Activated CD8-positive, alpha-beta memory T cell treated with anti-CD3 and anti-CD28 coated beads, Interleukin-2, amount 10 ng/mL, durations not matched to agents 7 days and 5 days (primary cell): ENCODE results near the gene TGIF2. TPM values are rescaled to one million over a fixed set of nuclear protein-coding genes. Genes with fewer than 3 reads are reported as not detected.
A peak's percentile ranks its signal among the peaks of the same experiment; 100 is the strongest.

Experiments used
- ATAC-seq: fragments of 150-1000 bp; cut with Tn5 transposase; one replicate; pipeline ENCODE4 v1.10.0; 2021; ENCODE audit warnings: moderate library complexity
- CTCF ChIA-PET: fragments of 350-600 bp; sonication (Branson Sonifier 250); formaldehyde crosslinking; loops from one replicate; lab custom pipeline; 2021; ENCODE audit warnings: antibody characterized with exemption; lab: Charles Lee
- DNase-seq: peaks from one replicate; pipeline ENCODE4 v3.0.0-alpha.2; 2020
- H3K27ac Mint-ChIP-seq: one replicate; pipeline ENCODE4 v1.8.0; 2021; ENCODE audit warnings: mild to moderate bottlenecking, mixed read lengths
- H3K27me3 Mint-ChIP-seq: one replicate; pipeline ENCODE4 v1.8.0; 2021; ENCODE audit warnings: mixed read lengths
- H3K36me3 Mint-ChIP-seq: one replicate; pipeline ENCODE4 v1.8.0; 2021; ENCODE audit warnings: mild to moderate bottlenecking, mixed read lengths
- H3K4me1 Mint-ChIP-seq: one replicate; pipeline ENCODE4 v1.8.0; 2021; ENCODE audit warnings: mixed read lengths
- H3K4me3 Mint-ChIP-seq: one replicate; pipeline ENCODE4 v1.8.0; 2021; ENCODE audit warnings: mild to moderate bottlenecking, moderate library complexity, mixed read lengths
- H3K9me3 Mint-ChIP-seq: one replicate; pipeline ENCODE4 v1.8.0; 2022; ENCODE audit warnings: low read depth, mixed read lengths
- total RNA-seq, 2 experiments: library from RNA; stranded (reverse); gene quantifications; one replicate each; pipeline ENCODE4 v1.2.3, GENCODE V29; 2021

TGIF2 gene
- total RNA-seq, 2 experiments from 2014 or later = 32.5 to 40.9 TPM

- H3K36me3 Mint-ChIP-seq = no peaks in the 10 kb centered on the region
- CTCF ChIA-PET = interaction anchor here (1.7 kb wide), 1 partner anchor 15 kb away, joined by 4 read pairs; no protein-coding TSS in a partner anchor
These were observed 31.5 kb upstream of the TGIF2 start for GRCh38 chr20:36541768-36542488.

GRCh38 chr20:36542516-36543183 is 30.7 kb upstream of the TGIF2 start:
- H3K4me1 Mint-ChIP-seq = no peaks in the 10 kb centered on the region
- no peaks in the 10 kb centered on the region for H3K36me3 Mint-ChIP-seq
- DNase-seq (no peak), ATAC-seq (no peak)
- H3K27ac Mint-ChIP-seq = no peak overlapping the region
- H3K27me3 Mint-ChIP-seq = no peaks in the 10 kb centered on the region
- no peak overlapping the region for H3K4me3 Mint-ChIP-seq
- CTCF ChIA-PET = no interaction called here
- no peaks in the 10 kb centered on the region for H3K9me3 Mint-ChIP-seq

More at GRCh38 chr20:36541768-36542488, 31.5 kb upstream of the TGIF2 start:
- H3K4me3 Mint-ChIP-seq = no peak overlapping the region
- H3K4me1 Mint-ChIP-seq = no peaks in the 10 kb centered on the region
- H3K9me3 Mint-ChIP-seq = no peaks in the 10 kb centered on the region
- no peak for DNase-seq
- ATAC-seq = peak; percentile 26
- no peak overlapping the region for H3K27ac Mint-ChIP-seq
- no peaks in the 10 kb centered on the region for H3K27me3 Mint-ChIP-seq

GRCh38 chr20:36543184-36544133 is 29.9 kb upstream of the TGIF2 start:
- CTCF ChIA-PET = no interaction called here
- no peak for DNase-seq
- no peaks in the 10 kb centered on the region for H3K36me3 Mint-ChIP-seq
- H3K27ac Mint-ChIP-seq = no peak overlapping the region
- no peak for ATAC-seq
- no peak overlapping the region for H3K4me3 Mint-ChIP-seq
- no peaks in the 10 kb centered on the region for H3K9me3 Mint-ChIP-seq
- H3K4me1 Mint-ChIP-seq = no peaks in the 10 kb centered on the region
- H3K27me3 Mint-ChIP-seq = no peaks in the 10 kb centered on the region

- Mint-ChIP-seq H3K4me3 (no peak overlapping the region), H3K27ac (no peak overlapping the region), H3K36me3 (no peaks in the 10 kb centered on the region), H3K9me3 (no peaks in the 10 kb centered on the region), H3K27me3 (no peaks in the 10 kb centered on the region), H3K4me1 (no peaks in the 10 kb centered on the region)
- no peak for ATAC-seq
- no peak for DNase-seq
- CTCF ChIA-PET = no interaction called here
These were observed 29.0 kb upstream of the TGIF2 start for GRCh38 chr20:36544134-36545018.

DNA sequence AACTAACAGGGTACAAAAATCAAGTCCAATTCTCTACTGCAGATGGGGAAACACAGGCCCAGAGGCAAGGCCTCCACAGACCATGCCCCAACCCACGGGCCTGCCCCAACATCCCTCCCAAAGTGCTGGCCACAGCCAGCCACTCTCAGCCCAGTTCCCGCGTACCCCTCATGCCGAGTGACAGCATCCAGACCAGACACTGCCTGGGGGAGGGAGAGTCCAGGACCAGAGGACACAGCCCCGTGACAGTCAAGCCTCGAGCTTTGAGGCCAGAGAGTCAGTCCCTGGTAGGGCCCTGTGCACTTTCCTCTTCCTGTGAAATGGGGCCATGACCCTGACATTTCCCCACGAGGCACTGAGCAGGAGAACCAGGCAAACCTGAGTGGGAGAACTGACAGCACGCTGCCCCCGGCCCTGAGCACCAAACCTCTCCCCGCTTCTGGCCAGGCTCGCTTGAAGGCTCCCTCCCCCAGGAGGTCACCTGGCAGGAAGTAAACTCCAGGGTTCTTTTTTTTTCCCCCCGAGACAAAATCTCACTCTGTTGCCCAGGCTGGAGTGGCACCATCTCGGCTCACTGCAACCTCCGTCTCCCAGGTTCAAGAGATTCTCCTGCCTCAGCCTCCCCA is 27.2 kb upstream of the TGIF2 start:
- Mint-ChIP-seq H3K4me1 (no peaks in the 10 kb centered on the region), H3K9me3 (no peaks in the 10 kb centered on the region), H3K27ac (no peak overlapping the region), H3K27me3 (no peaks in the 10 kb centered on the region), H3K4me3 (no peak overlapping the region), H3K36me3 (no peaks in the 10 kb centered on the region)
- DNase-seq = no peak
- no peak for ATAC-seq
- CTCF ChIA-PET = interaction anchor here (2.2 kb wide), 1 partner anchor 12 kb away, joined by 5 read pairs; no protein-coding TSS in a partner anchor

GRCh38 chr20:36547186-36548005 is 26.0 kb upstream of the TGIF2 start:
- Mint-ChIP-seq H3K36me3 (no peaks in the 10 kb centered on the region), H3K27me3 (no peaks in the 10 kb centered on the region), H3K4me3 (no peak overlapping the region), H3K9me3 (no peaks in the 10 kb centered on the region), H3K27ac (no peak overlapping the region), H3K4me1 (no peaks in the 10 kb centered on the region)
- DNase-seq (no peak), ATAC-seq (no peak)
- CTCF ChIA-PET = interaction anchor here (2.2 kb wide), 1 partner anchor 10 kb away, joined by 5 read pairs; no protein-coding TSS in a partner anchor

DNA sequence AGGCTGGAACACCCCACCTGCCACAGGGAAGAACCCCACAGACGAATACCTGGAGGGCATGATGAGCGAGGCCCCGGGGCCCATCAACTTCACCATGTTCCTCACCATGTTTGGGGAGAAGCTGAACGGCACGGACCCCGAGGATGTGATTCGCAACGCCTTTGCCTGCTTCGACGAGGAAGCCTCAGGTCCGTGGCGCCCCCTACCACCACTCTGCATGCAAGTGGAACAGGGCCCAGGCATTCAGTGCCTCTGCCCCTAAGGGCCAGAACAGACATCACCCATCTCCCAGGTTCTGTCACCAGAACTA is 25.4 kb upstream of the TGIF2 start:
- H3K9me3 Mint-ChIP-seq = no peaks in the 10 kb centered on the region
- no peak for DNase-seq
- CTCF ChIA-PET = interaction anchor here (0.8 kb wide), 1 partner anchor 12 kb away, joined by 3 read pairs; no protein-coding TSS in a partner anchor
- no peaks in the 10 kb centered on the region for H3K27me3 Mint-ChIP-seq
- ATAC-seq = no peak
- H3K4me1 Mint-ChIP-seq = no peaks in the 10 kb centered on the region
- H3K27ac Mint-ChIP-seq = no peak overlapping the region
- no peak overlapping the region for H3K4me3 Mint-ChIP-seq
- no peaks in the 10 kb centered on the region for H3K36me3 Mint-ChIP-seq

- CTCF ChIA-PET = interaction anchor here (0.8 kb wide), 1 partner anchor 11 kb away, joined by 3 read pairs; no protein-coding TSS in a partner anchor
- Mint-ChIP-seq H3K27ac (no peak overlapping the region), H3K36me3 (no peaks in the 10 kb centered on the region), H3K4me3 (no peak overlapping the region), H3K4me1 (no peaks in the 10 kb centered on the region), H3K27me3 (no peaks in the 10 kb centered on the region), H3K9me3 (no peaks in the 10 kb centered on the region)
- DNase-seq (no peak), ATAC-seq (no peak)
These were observed 24.4 kb upstream of the TGIF2 start for GRCh38 chr20:36548704-36549627.

GRCh38 chr20:36549628-36549941 is 23.8 kb upstream of the TGIF2 start:
- Mint-ChIP-seq H3K9me3 (no peaks in the 10 kb centered on the region), H3K27ac (no peak overlapping the region), H3K27me3 (no peaks in the 10 kb centered on the region), H3K4me1 (no peaks in the 10 kb centered on the region), H3K36me3 (no peaks in the 10 kb centered on the region), H3K4me3 (no peak overlapping the region)
- no peak for DNase-seq
- CTCF ChIA-PET = no interaction called here
- no peak for ATAC-seq

DNA sequence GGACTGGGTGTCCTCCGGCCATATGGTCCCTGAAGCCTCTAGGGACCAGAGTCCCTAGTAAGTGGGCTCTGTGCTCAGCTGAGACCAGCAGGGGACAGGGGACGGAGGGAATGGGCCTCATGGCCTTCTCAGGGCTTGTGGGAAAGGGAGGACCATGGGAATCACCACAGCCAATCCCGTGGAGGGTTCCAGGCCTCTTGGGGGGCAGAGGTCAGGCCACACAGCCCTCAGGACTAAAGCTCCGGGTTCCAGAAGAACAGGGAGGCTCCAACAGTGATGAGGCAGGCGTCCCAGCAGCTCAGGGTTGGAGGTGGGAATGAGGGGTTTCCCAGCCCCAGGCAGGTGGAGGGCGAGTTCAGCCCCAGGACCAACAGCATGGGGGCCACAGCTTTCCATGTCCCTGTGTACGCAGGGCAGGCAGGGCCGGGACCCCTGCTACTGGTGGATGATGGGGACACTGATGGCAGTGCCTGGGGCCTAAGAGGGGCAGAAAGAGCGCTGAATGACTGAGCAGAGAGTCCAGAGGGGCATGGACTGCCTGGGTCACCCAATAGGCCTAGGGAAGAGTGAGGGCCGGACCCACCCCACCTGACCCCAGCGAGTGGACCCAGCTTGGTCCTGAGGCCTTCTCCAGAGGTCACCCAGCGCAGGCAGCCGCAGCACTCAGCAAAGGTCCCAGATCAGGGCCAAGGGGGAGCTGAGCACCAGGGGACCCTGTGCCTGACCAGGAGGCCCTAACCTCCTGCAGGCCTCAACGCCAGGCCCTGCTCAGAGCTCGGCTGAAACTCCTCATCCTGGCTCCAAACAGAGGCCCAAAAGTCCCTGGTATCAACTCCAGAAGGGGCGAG is 23.2 kb upstream of the TGIF2 start:
- H3K36me3 Mint-ChIP-seq = no peaks in the 10 kb centered on the region
- no peaks in the 10 kb centered on the region for H3K9me3 Mint-ChIP-seq
- DNase-seq (no peak), ATAC-seq (no peak)
- H3K4me3 Mint-ChIP-seq = no peak overlapping the region
- CTCF ChIA-PET = no interaction called here
- no peaks in the 10 kb centered on the region for H3K27me3 Mint-ChIP-seq
- H3K4me1 Mint-ChIP-seq = no peaks in the 10 kb centered on the region
- no peak overlapping the region for H3K27ac Mint-ChIP-seq
